HCT116 (cell line): ENCODE data around the gene TMEM63B.

ENCODE experiments used
- ATF3 ChIP-seq: IDR thresholded peaks from 2 replicates; pipeline ENCODE4 v1.6.1; 2012
- CTCF ChIP-seq, 3 experiments: fragments of 200-600 bp in 1 of 3; sonication (generic) in 1 of 3; IDR thresholded peaks in 2 of 3; conservative IDR thresholded peaks in 1 of 3; 2 replicates each; pipeline ENCODE4 v1.5.1; 2012 to 2017; ENCODE audit warnings: low read depth in 2 of 3, low read length in 2 of 3, antibody characterized with exemption in 1 of 3, borderline replicate concordance in 1 of 3, control low read depth in 1 of 3, mild to moderate bottlenecking in 1 of 3, mixed read lengths in 1 of 3, mixed run types in 1 of 3, moderate library complexity in 1 of 3; ENCODE audit not compliant: insufficient read depth in 1 of 3
- POLR2A ChIP-seq: IDR thresholded peaks from 2 replicates; pipeline ENCODE4 v1.7.0; 2011; ENCODE audit warnings: borderline replicate concordance; ENCODE audit not compliant: insufficient read depth, insufficient read length; ENCODE audit errors: extremely low read depth
- POLR2AphosphoS5 ChIP-seq: IDR thresholded peaks from 2 replicates; pipeline ENCODE4 v1.6.1; 2011; ENCODE audit warnings: mild to moderate bottlenecking, low read depth, low read length, moderate library complexity
- RAD21 ChIP-seq: IDR thresholded peaks from 2 replicates; pipeline ENCODE4 v1.6.1; 2012; ENCODE audit warnings: low read depth, mild to moderate bottlenecking
- SIN3A ChIP-seq: IDR thresholded peaks from 2 replicates; pipeline ENCODE4 v1.6.1; 2012; ENCODE audit warnings: low read depth
- TCF7L2 ChIP-seq: IDR thresholded peaks from 2 replicates; pipeline ENCODE4 v1.7.0; 2011; ENCODE audit warnings: borderline replicate concordance, inconsistent platforms; ENCODE audit not compliant: insufficient read depth, insufficient read length; ENCODE audit errors: extremely low read depth
- TF ChIP-seq, protein P1 (sequence below): IDR thresholded peaks from 2 replicates; pipeline ENCODE4 v1.6.1; 2012
- TF ChIP-seq, protein P2 (sequence below): IDR thresholded peaks from 2 replicates; pipeline ENCODE4 v1.6.1; 2012; ENCODE audit warnings: low read depth

DNA sequence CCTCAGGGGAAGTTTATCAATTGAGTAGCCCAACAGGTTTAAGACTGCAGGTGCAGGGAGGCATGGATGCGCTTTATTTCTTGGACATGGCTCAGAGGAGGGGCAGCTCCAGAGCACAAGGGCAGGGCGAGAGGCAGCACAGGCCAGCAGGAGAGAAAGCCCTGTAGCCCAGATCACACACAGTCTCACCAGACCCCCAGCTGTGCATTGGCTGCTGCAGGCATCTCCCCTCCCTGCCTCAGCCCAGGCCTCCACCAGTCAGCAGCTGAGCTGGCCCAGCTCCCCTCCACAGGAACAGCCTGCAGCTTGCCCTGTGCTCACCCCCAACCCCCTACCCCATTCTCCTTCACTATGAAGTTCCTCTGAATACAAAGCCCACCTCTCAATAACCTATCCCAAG, 24.8 kb upstream of the TMEM63B start:
- no peak for TF ChIP-seq CTCF (IDR thresholded peaks at IDR 0.05 in 2 of 3, conservative IDR thresholded peaks at IDR 0.05 in 1 of 3; ENCODE audit: borderline replicate concordance in 1 of 3, insufficient read depth in 1 of 3, low read depth in 2 of 3, low read length in 2 of 3)
- no peak for TF ChIP-seq RAD21
- TF ChIP-seq, protein P1, sequence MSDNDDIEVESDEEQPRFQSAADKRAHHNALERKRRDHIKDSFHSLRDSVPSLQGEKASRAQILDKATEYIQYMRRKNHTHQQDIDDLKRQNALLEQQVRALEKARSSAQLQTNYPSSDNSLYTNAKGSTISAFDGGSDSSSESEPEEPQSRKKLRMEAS: no peak
- TF ChIP-seq SIN3A: no peak
- TF ChIP-seq ATF3: no peak
- TF ChIP-seq, protein P2, sequence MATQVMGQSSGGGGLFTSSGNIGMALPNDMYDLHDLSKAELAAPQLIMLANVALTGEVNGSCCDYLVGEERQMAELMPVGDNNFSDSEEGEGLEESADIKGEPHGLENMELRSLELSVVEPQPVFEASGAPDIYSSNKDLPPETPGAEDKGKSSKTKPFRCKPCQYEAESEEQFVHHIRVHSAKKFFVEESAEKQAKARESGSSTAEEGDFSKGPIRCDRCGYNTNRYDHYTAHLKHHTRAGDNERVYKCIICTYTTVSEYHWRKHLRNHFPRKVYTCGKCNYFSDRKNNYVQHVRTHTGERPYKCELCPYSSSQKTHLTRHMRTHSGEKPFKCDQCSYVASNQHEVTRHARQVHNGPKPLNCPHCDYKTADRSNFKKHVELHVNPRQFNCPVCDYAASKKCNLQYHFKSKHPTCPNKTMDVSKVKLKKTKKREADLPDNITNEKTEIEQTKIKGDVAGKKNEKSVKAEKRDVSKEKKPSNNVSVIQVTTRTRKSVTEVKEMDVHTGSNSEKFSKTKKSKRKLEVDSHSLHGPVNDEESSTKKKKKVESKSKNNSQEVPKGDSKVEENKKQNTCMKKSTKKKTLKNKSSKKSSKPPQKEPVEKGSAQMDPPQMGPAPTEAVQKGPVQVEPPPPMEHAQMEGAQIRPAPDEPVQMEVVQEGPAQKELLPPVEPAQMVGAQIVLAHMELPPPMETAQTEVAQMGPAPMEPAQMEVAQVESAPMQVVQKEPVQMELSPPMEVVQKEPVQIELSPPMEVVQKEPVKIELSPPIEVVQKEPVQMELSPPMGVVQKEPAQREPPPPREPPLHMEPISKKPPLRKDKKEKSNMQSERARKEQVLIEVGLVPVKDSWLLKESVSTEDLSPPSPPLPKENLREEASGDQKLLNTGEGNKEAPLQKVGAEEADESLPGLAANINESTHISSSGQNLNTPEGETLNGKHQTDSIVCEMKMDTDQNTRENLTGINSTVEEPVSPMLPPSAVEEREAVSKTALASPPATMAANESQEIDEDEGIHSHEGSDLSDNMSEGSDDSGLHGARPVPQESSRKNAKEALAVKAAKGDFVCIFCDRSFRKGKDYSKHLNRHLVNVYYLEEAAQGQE: no peak
- no peak for TF ChIP-seq POLR2A
- TF ChIP-seq TCF7L2: no peak
- TF ChIP-seq POLR2AphosphoS5: no peak
